Spleen (tissue), 11 donors: Measurements from ENCODE around the gene EXOC4. TPM values are rescaled to one million over a fixed set of nuclear protein-coding genes. Genes with fewer than 3 reads are reported as not detected.

Experiments
- DNase-seq: peaks from one replicate; pipeline ENCODE4 v3.0.0-alpha.2; 2020
- H3K27ac ChIP-seq, 8 donors: fragments of 200-600 bp; sonication (generic) in 7 of 8; 1 replicate in 4 of 8; 2 replicates in 4 of 8; pipeline versions ENCODE4 v1.5.0 to v1.8.0; 2016 to 2021; ENCODE audit warnings: inconsistent platforms in 4 of 8, mild to moderate bottlenecking in 4 of 8, moderate library complexity in 1 of 8
- H3K27me3 ChIP-seq, 7 donors: fragments of 200-600 bp; sonication (generic) in 6 of 7; replicated peaks in 1 of 7; 1 replicate in 4 of 7; 2 replicates in 3 of 7; pipeline versions ENCODE4 v1.5.0 to v1.8.0; 2016 to 2021; ENCODE audit warnings: inconsistent platforms in 3 of 7, mild to moderate bottlenecking in 1 of 7
- H3K36me3 ChIP-seq, 6 donors: fragments of 200-600 bp; sonication (generic) in 5 of 6; 1 replicate in 4 of 6; 2 replicates in 2 of 6; pipeline versions ENCODE4 v1.5.0 to v1.8.0; 2016 to 2021; ENCODE audit warnings: inconsistent platforms in 2 of 6
- H3K4me1 ChIP-seq, 6 donors: fragments of 200-600 bp; sonication (generic) in 5 of 6; 1 replicate in 3 of 6; 2 replicates in 3 of 6; pipeline versions ENCODE4 v1.5.0 to v1.8.0; 2016 to 2021; ENCODE audit warnings: inconsistent platforms in 3 of 6
- H3K4me3 ChIP-seq, 8 donors: fragments of 200-600 bp; sonication (generic) in 7 of 8; 1 replicate in 4 of 8; 2 replicates in 4 of 8; pipeline versions ENCODE4 v1.5.0 to v1.8.0; 2016 to 2021; ENCODE audit warnings: inconsistent platforms in 4 of 8, mild to moderate bottlenecking in 4 of 8, moderate library complexity in 2 of 8
- H3K9me3 ChIP-seq, 8 donors: fragments of 200-600 bp; sonication (generic) in 7 of 8; 1 replicate in 4 of 8; 2 replicates in 4 of 8; pipeline versions ENCODE4 v1.5.0 to v1.8.0; 2016 to 2021; ENCODE audit warnings: inconsistent platforms in 4 of 8
- CTCF ChIP-seq, 11 experiments: fragments of 200-600 bp in 7 of 11; fragments of 450-650 bp in 4 of 11; sonication (generic) in 4 of 11; IDR thresholded peaks in 8 of 11; conservative IDR thresholded peaks in 3 of 11; 1 replicate in 7 of 11; 2 replicates in 4 of 11; pipeline versions ENCODE4 v1.4.0 to v1.8.0; 2016 to 2021; ENCODE audit warnings: antibody characterized with exemption in 11 of 11, inconsistent platforms in 4 of 11, mild to moderate bottlenecking in 1 of 11
- POLR2A ChIP-seq, 3 donors: fragments of 450-650 bp; IDR thresholded peaks; one replicate each; pipeline ENCODE4 v1.5.1; 2017; ENCODE audit warnings: antibody characterized with exemption in 3 of 3, mild to moderate bottlenecking in 1 of 3
- POLR2AphosphoS5 ChIP-seq, 3 donors: sonication (generic); formaldehyde crosslinking; IDR thresholded peaks; one replicate each; pipeline ENCODE4 v1.5.1; 2017; ENCODE audit warnings: antibody characterized with exemption in 3 of 3
- WGBS, 5 donors: extraction: QIAGEN DNeasy Blood & Tissue Kit in 3 of 5; methylation state at CpG; one replicate each; pipeline versions ENCODE4 v1.1.5 to v1.1.7; 2013 to 2018; 5-methylcytosine and 5-hydroxymethylcytosine counted together
- intact Hi-C: fragments of 100-400 bp; cut with DNase I; formaldehyde crosslinking; loops from one replicate; pipeline ENCODE4 v1.15.0; 2023; ENCODE audit warnings: low total_unique reads
- polyA plus RNA-seq, 3 donors: library from polyadenylated mRNA; stranded (reverse); fragments of 200-250 nt; gene quantifications; one replicate each; pipeline ENCODE4 v1.2.1, GENCODE V29; 2013
- total RNA-seq, 7 donors: library from RNA; depleted of rRNA in 3 of 7; stranded (reverse); fragments of >200 nt in 3 of 7; fragmentation: NEBNext Ultra II Directional in 4 of 7; extraction: Animal tissue kit (Norgen Biotek cat#: 25700) in 4 of 7; gene quantifications; one replicate each; pipeline versions ENCODE4 v1.1.0 to v1.2.1, GENCODE V29; 2016 to 2021
- donor health status: healthy with polysubstance abuse.
- donor health status: DM: no; HTN: no; CAD: no; lungs with moderate emphysema.
- donor health status: DM: no; HTN: no; CAD: no.
- donor health status: Bipolar disorder and iron deficiency.
- donor health status: healthy.
- donor health status: DM: no; HTN: no; CAD: no.
- donor health status: DM: yes; HTN: yes; CAD: no.

The EXOC4 gene
- total and polyA plus RNA-seq, 10 donors = 14.1 to 138 (median 102) TPM

- no peaks in the 10 kb centered on the region for H3K27me3 ChIP-seq
- peaks cover 0 to 4% (median 0%) of the 10 kb centered on the region in 8 donors for H3K9me3 ChIP-seq
- no peak for DNase-seq
- H3K4me3 ChIP-seq = no peak overlapping the region
- H3K4me1 ChIP-seq = no peaks in the 10 kb centered on the region
- intact Hi-C loops = no loop called here
- TF ChIP-seq POLR2AphosphoS5 (IDR thresholded peaks at IDR 0.05) (no peak), POLR2A (IDR thresholded peaks at IDR 0.05) (no peak), CTCF (IDR thresholded peaks at IDR 0.05 in 8 of 11, conservative IDR thresholded peaks at IDR 0.05 in 3 of 11) (no peak)
- WGBS, 5 donors = 64 to 91% (median 87%) methylated on average over 3 of the region's 3 CpGs
- H3K36me3 ChIP-seq = no peaks in the 10 kb centered on the region
- H3K27ac ChIP-seq = no peak overlapping the region
Measured at GRCh38 chr7:133511252-133511651, 258.4 kb downstream of the EXOC4 start.

GRCh38 chr7:133511708-133512107 is 258.8 kb downstream of the EXOC4 start:
- Histone ChIP-seq H3K27ac (no peak overlapping the region), H3K4me1 (no peaks in the 10 kb centered on the region), H3K4me3 (no peak overlapping the region), H3K36me3 (no peaks in the 10 kb centered on the region), H3K9me3 (peaks cover 0 to 4% (median 0%) of the 10 kb centered on the region in 8 donors), H3K27me3 (no peaks in the 10 kb centered on the region)
- no peak for DNase-seq
- WGBS, 5 donors = 95 to 99% (median 98%) methylated on average over 5 of the region's 5 CpGs
- intact Hi-C loops = no loop called here
- TF ChIP-seq POLR2AphosphoS5 (IDR thresholded peaks at IDR 0.05) (no peak), CTCF (IDR thresholded peaks at IDR 0.05 in 8 of 11, conservative IDR thresholded peaks at IDR 0.05 in 3 of 11) (no peak), POLR2A (IDR thresholded peaks at IDR 0.05) (no peak)

- no peak for DNase-seq
- Histone ChIP-seq H3K36me3 (no peaks in the 10 kb centered on the region), H3K27me3 (no peaks in the 10 kb centered on the region), H3K9me3 (peaks cover 0 to 4% (median 0%) of the 10 kb centered on the region in 8 donors), H3K4me3 (no peak overlapping the region), H3K4me1 (no peaks in the 10 kb centered on the region), H3K27ac (no peak overlapping the region)
- WGBS, 5 donors = 88 to 98% (median 96%) methylated on average over 11 of the region's 11 CpGs
- TF ChIP-seq POLR2A (IDR thresholded peaks at IDR 0.05) (no peak), POLR2AphosphoS5 (IDR thresholded peaks at IDR 0.05) (no peak), CTCF (IDR thresholded peaks at IDR 0.05 in 8 of 11, conservative IDR thresholded peaks at IDR 0.05 in 3 of 11) (no peak)
- intact Hi-C loops = no loop called here
Measured at GRCh38 chr7:133512560-133512959, 259.7 kb downstream of the EXOC4 start.

GRCh38 chr7:133513608-133514007 is 260.7 kb downstream of the EXOC4 start:
- H3K27me3 ChIP-seq = no peaks in the 10 kb centered on the region
- no peak overlapping the region for H3K4me3 ChIP-seq
- 95 to 99% (median 97%) methylated on average over 2 of the region's 2 CpGs for WGBS, 5 donors
- TF ChIP-seq CTCF (IDR thresholded peaks at IDR 0.05 in 8 of 11, conservative IDR thresholded peaks at IDR 0.05 in 3 of 11) = no peak
- no peak for TF ChIP-seq POLR2AphosphoS5 (IDR thresholded peaks at IDR 0.05)
- no peak for TF ChIP-seq POLR2A (IDR thresholded peaks at IDR 0.05)
- peaks cover 0 to 4% (median 0%) of the 10 kb centered on the region in 8 donors for H3K9me3 ChIP-seq
- no peak overlapping the region for H3K27ac ChIP-seq
- H3K36me3 ChIP-seq = no peaks in the 10 kb centered on the region
- intact Hi-C loops = no loop called here
- DNase-seq = no peak
- H3K4me1 ChIP-seq = no peaks in the 10 kb centered on the region
